ENCODE results near the gene HOXD12.

DNA sequence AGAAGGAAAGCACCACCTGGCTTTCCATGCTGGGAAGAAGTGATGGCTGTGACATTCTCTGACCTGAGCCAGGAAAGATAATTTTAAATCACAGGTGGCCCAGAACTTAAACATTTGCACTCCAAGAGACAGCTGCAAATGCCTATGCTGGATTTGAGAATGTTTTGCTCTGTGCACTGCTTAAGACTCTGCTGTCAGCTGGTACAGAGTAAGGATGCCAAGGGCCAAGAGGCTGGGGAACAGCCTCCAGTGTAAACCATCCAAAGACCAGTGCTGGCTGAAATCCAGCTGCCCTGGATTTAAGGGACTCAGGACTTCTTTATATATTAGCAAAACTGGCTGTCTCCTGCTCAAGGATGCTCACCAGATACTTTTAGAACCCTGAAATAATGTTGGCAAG is 33.8 kb downstream of the HOXD12 start:
- TF ChIP-seq CTCF (IDR thresholded peaks at IDR 0.05; ENCODE audit: low read depth, low read length, poor library complexity, severe bottlenecking) (no peak), EZH2phosphoT487 (IDR thresholded peaks at IDR 0.05; ENCODE audit: borderline replicate concordance, low read length) (no peak)

Data from DOHH2 (cell line).